Measurements from ENCODE around the gene INHA. TPM values are rescaled to one million over a fixed set of nuclear protein-coding genes. Genes with fewer than 3 reads are reported as not detected.

Gene INHA
- total and polyA plus RNA-seq, 2 donors (not counting 1 experiment from before 2014, with no cell fraction given) = not detected

DNA sequence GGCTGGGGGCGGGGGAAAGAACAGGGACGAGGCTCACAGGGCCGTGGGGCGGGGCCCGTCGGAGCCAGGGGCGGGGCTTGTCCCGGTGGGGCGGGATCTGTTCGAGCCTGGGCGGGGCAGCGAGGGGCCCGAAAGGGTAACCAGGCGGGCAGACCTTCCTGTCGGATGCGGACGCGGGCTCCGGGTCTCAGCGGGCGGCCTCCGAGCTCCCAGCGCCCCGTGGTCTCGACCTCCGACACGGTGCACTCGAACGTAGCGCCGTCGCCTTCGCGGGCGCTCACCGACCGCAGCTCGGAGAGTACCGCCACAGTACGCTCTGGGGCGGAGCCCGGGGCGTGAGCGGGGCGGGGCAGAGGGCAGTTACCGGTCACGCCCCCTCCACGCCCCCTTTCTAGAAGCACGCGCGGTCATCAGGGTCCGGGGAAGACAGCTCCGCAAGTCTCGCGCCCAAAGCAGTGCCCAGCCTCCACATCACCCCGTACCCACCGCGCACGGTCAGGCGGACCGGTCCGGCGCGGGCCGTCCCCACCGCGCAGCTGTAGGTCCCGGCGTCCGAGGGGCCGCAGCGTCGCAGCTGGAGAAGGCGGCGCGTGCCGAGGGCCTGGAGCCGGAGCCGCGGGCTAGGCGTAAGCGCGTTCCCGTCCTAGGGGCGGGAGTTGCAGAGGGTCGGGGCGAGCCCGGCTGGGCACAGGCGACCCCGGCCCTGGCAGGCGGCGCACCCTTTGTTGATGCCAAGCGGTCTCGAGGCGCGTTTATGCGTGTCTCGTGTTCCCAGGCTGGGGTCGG, 19.5 kb upstream of the INHA start:
- no peak for TF ChIP-seq EZH2 (IDR thresholded peaks at IDR 0.05; ENCODE audit: borderline replicate concordance, insufficient read depth, low read depth, low read length, poor library complexity, severe bottlenecking)
- TF ChIP-seq, protein P1, sequence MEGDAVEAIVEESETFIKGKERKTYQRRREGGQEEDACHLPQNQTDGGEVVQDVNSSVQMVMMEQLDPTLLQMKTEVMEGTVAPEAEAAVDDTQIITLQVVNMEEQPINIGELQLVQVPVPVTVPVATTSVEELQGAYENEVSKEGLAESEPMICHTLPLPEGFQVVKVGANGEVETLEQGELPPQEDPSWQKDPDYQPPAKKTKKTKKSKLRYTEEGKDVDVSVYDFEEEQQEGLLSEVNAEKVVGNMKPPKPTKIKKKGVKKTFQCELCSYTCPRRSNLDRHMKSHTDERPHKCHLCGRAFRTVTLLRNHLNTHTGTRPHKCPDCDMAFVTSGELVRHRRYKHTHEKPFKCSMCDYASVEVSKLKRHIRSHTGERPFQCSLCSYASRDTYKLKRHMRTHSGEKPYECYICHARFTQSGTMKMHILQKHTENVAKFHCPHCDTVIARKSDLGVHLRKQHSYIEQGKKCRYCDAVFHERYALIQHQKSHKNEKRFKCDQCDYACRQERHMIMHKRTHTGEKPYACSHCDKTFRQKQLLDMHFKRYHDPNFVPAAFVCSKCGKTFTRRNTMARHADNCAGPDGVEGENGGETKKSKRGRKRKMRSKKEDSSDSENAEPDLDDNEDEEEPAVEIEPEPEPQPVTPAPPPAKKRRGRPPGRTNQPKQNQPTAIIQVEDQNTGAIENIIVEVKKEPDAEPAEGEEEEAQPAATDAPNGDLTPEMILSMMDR (IDR thresholded peaks at IDR 0.05) = no peak
- H3K4me3 Mint-ChIP-seq = peak overlapping the region; percentile 76
- H3K27ac ChIP-seq (ENCODE audit: low read length in 2 of 2) = no peak overlapping the region
- H3K9me3 Mint-ChIP-seq (ENCODE audit: insufficient read depth) = no peaks in the 10 kb centered on the region
- peak overlapping the region; percentile 98 for H3K4me2 ChIP-seq (replicated peaks; ENCODE audit: low read depth, low read length, poor library complexity, severe bottlenecking)
- ChIA-PET POLR2A (interaction anchor here (1.9 kb wide), 1 partner anchor 9 kb away, joined by 4 read pairs; the partner anchor contains the start of genes CHPF and TMEM198), CTCF (interaction anchor here (1.0 to 1.7 kb wide), 2 partner anchors 9 to 11 kb away, joined by 5 to 6 read pairs; no protein-coding TSS in a partner anchor)
- ATAC-seq (ENCODE audit: low read depth) (peak; percentile 89), DNase-seq (peak; percentile 86)
- H3K4me1 ChIP-seq (ENCODE audit: control insufficient read depth in 2 of 2, insufficient read depth in 2 of 2, low read length in 2 of 2) = peaks cover 20 to 30% of the 10 kb centered on the region in 2 donors
- H2AFZ ChIP-seq (ENCODE audit: insufficient read depth, low read depth, low read length, poor library complexity, severe bottlenecking) = peak overlapping the region; percentile 64
- H3K27me3 Mint-ChIP-seq = peaks cover 56% of the 10 kb centered on the region
- intact Hi-C loops (cut with micrococcal nuclease) = loop anchor here (1.0 to 2.0 kb wide), 2 partner anchors 8 to 44 kb away; partner anchors contain the start of genes STK11IP and TMEM198
- 4% methylated on average over 99 of the region's 99 CpGs for WGBS (ENCODE audit: insufficient coverage)
- no peaks in the 10 kb centered on the region for H3K36me3 ChIP-seq (replicated peaks in 1 of 2; ENCODE audit: control extremely low read depth in 1 of 2, control insufficient read depth in 1 of 2, extremely low read depth in 1 of 2, insufficient read depth in 2 of 2, low read length in 1 of 2)
- peaks cover 14% of the 10 kb centered on the region for H3K4me1 Mint-ChIP-seq
- no peaks in the 10 kb centered on the region for H3K79me2 ChIP-seq (ENCODE audit: control insufficient read depth, insufficient read depth, low read length)
- H3K9me3 ChIP-seq (ENCODE audit: control extremely low read depth in 1 of 3, control insufficient read depth in 2 of 3, insufficient read depth in 1 of 3, low read length in 2 of 3) = peaks cover 0 to 36% (median 0%) of the 10 kb centered on the region in 3 donors
- no peak overlapping the region for H3K27ac Mint-ChIP-seq
- peaks cover 0 to 73% (median 23%) of the 10 kb centered on the region in 4 experiments for H3K27me3 ChIP-seq (replicated peaks in 1 of 4; ENCODE audit: control extremely low read depth in 1 of 4, control insufficient read depth in 3 of 4, insufficient read depth in 4 of 4, low read length in 3 of 4)
- H4K20me1 ChIP-seq (ENCODE audit: control insufficient read depth, insufficient read depth, low read length, poor library complexity, severe bottlenecking) = no peaks in the 10 kb centered on the region
- peak overlapping the region in 4 of 5 experiments; percentile 35 to 52 (median 46) for H3K4me3 ChIP-seq (ENCODE audit: control extremely low read depth in 1 of 5, extremely low read depth in 1 of 5, insufficient read depth in 1 of 5, low read depth in 2 of 5, low read length in 4 of 5)
- peak overlapping the region; percentile 41 for H3K9ac ChIP-seq (ENCODE audit: low read length)

DNA sequence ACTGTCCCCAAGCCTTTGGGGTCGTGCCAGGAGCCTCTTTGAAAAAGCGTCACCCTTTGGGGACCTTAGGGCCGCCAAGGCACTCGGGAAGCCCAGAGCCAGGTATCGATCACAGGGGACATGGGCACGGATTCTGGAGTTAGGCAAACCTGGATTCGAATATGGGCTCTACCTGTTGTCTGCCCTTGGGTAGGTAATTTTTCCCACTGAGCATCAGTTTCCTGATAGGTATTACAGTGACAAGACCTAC, 19.0 kb upstream of the INHA start:
- ChIA-PET CTCF (interaction anchor here (1.0 kb wide), 1 partner anchor 8 kb away, joined by 5 read pairs; no protein-coding TSS in a partner anchor), POLR2A (interaction anchor here (1.9 kb wide), 1 partner anchor 10 kb away, joined by 4 read pairs; the partner anchor contains the start of genes CHPF and TMEM198)
- 33% methylated on average over 7 of the region's 7 CpGs for WGBS (ENCODE audit: insufficient coverage)
- Histone ChIP-seq H3K4me2 (replicated peaks; ENCODE audit: low read depth, low read length, poor library complexity, severe bottlenecking) (peak overlapping the region; percentile 98), H3K9me3 (ENCODE audit: control extremely low read depth in 1 of 3, control insufficient read depth in 2 of 3, insufficient read depth in 1 of 3, low read length in 2 of 3) (peaks cover 0 to 37% (median 0%) of the 10 kb centered on the region in 3 donors), H4K20me1 (ENCODE audit: control insufficient read depth, insufficient read depth, low read length, poor library complexity, severe bottlenecking) (no peaks in the 10 kb centered on the region), H3K27me3 (replicated peaks in 1 of 4; ENCODE audit: control extremely low read depth in 1 of 4, control insufficient read depth in 3 of 4, insufficient read depth in 4 of 4, low read length in 3 of 4) (peaks cover 0 to 70% (median 23%) of the 10 kb centered on the region in 4 experiments), H3K79me2 (ENCODE audit: control insufficient read depth, insufficient read depth, low read length) (no peaks in the 10 kb centered on the region), H3K9ac (ENCODE audit: low read length) (peak overlapping the region; percentile 41), H3K4me1 (ENCODE audit: control insufficient read depth in 2 of 2, insufficient read depth in 2 of 2, low read length in 2 of 2) (peaks cover 20 to 30% of the 10 kb centered on the region in 2 donors), H3K36me3 (replicated peaks in 1 of 2; ENCODE audit: control extremely low read depth in 1 of 2, control insufficient read depth in 1 of 2, extremely low read depth in 1 of 2, insufficient read depth in 2 of 2, low read length in 1 of 2) (no peaks in the 10 kb centered on the region), H3K27ac (ENCODE audit: low read length in 2 of 2) (no peak overlapping the region), H3K4me3 (ENCODE audit: control extremely low read depth in 1 of 5, extremely low read depth in 1 of 5, insufficient read depth in 1 of 5, low read depth in 2 of 5, low read length in 4 of 5) (peak overlapping the region in 3 of 5 experiments; percentile 45 to 52 (median 46)), H2AFZ (ENCODE audit: insufficient read depth, low read depth, low read length, poor library complexity, severe bottlenecking) (peak overlapping the region; percentile 64)
- no peak for ATAC-seq (ENCODE audit: low read depth)
- DNase-seq = no peak
- intact Hi-C loops (cut with micrococcal nuclease) = loop anchor here (2.0 kb wide), 1 partner anchor 44 kb away; the partner anchor contains the start of gene STK11IP
- H3K9me3 Mint-ChIP-seq (ENCODE audit: insufficient read depth) = no peaks in the 10 kb centered on the region
- peaks cover 14% of the 10 kb centered on the region for H3K4me1 Mint-ChIP-seq
- TF ChIP-seq EZH2 (IDR thresholded peaks at IDR 0.05; ENCODE audit: borderline replicate concordance, insufficient read depth, low read depth, low read length, poor library complexity, severe bottlenecking) = no peak
- TF ChIP-seq, protein P1 (IDR thresholded peaks at IDR 0.05) = no peak
- no peak overlapping the region for H3K27ac Mint-ChIP-seq
- peaks cover 52% of the 10 kb centered on the region for H3K27me3 Mint-ChIP-seq
- peak overlapping the region; percentile 71 for H3K4me3 Mint-ChIP-seq

All from B cell (primary cell).